ENCODE results near the gene DISC1. TPM values are rescaled to one million over a fixed set of nuclear protein-coding genes. Genes with fewer than 3 reads are reported as not detected.

DISC1 gene
- polyA plus RNA-seq, 1 experiment: 2.3 TPM

DNA sequence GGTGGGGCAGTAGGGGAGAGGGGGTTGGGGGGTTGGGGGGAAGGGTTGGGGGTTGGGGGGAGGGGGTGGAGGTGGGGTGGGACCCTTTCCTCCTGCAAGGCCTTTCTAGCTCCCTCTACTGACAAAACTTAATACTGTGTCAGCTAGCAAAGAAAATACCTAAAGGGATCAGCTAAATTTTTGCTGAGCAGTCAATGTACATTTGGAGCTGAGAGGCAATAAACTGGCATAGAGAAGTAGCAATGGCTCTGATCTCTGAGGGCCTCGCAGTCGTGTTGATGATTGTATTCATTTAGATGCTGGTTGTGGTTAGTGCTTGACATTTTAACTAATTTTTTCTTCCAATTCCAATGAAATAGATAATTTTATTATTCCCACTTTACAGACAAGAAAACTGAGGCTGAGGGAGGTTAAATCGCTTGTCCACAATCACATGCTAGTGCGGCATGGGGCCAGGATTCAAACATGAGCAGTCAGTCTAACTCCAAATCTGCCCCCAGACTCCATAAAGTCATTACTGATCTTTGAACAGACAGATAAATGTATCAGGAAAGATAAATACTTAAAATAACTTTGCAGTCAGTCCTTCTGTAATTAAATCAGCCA is 357.1 kb downstream of the DISC1 start:
- H3K4me3 ChIP-seq (ENCODE audit: low read depth, low read length): no peak overlapping the region
- no peaks in the 10 kb centered on the region for H3K27me3 ChIP-seq (ENCODE audit: control insufficient read depth, insufficient read depth, low read length)
- no peak for DNase-seq (ENCODE audit: low read depth)
- TF ChIP-seq, protein P1, sequence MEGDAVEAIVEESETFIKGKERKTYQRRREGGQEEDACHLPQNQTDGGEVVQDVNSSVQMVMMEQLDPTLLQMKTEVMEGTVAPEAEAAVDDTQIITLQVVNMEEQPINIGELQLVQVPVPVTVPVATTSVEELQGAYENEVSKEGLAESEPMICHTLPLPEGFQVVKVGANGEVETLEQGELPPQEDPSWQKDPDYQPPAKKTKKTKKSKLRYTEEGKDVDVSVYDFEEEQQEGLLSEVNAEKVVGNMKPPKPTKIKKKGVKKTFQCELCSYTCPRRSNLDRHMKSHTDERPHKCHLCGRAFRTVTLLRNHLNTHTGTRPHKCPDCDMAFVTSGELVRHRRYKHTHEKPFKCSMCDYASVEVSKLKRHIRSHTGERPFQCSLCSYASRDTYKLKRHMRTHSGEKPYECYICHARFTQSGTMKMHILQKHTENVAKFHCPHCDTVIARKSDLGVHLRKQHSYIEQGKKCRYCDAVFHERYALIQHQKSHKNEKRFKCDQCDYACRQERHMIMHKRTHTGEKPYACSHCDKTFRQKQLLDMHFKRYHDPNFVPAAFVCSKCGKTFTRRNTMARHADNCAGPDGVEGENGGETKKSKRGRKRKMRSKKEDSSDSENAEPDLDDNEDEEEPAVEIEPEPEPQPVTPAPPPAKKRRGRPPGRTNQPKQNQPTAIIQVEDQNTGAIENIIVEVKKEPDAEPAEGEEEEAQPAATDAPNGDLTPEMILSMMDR (IDR thresholded peaks at IDR 0.05; ENCODE audit: insufficient read depth, low read depth, low read length): no peak
- ChIA-PET POLR2A (no interaction called here), CTCF (interaction anchor here (1.1 kb wide), 1 partner anchor 16 kb away, joined by 4 read pairs; no protein-coding TSS in a partner anchor)
- H3K36me3 ChIP-seq (ENCODE audit: control insufficient read depth, insufficient read depth, low read length): no peaks in the 10 kb centered on the region

DNA sequence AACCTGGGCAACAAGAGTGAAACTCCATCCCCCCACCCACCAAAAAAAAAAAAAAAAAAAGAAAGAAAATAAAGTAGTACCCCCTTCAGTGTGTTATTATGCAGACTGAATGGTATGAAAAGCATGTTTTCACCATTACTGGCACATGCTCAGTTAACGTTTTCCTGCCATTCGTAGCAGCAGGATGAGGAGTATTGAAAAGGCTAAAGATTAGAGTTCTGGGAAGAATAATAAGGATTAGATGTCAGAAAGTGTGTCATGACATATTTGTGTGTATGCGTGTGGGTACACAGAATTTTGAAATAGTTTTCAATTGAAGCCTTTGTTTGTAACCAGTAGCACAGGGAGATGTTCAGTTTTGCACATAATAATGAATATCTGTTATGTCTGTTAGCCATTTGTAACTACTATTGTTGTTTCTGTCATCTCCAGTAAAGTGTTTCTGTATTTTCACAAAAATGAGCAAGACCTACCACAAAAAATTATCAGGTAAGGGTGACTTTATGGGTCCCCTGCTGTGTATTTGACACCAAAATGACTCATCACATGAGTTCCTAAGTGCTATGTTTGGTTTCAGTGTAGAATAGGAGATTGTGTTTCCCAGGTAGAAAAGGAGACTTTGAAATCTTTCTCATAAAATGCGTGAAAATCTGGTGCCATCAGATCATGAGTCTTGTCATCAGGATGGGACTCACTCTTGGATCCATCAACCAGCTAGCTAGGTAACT is 358.9 kb downstream of the DISC1 start:
- no peak overlapping the region for H3K4me3 ChIP-seq (ENCODE audit: low read depth, low read length)
- no peaks in the 10 kb centered on the region for H3K36me3 ChIP-seq (ENCODE audit: control insufficient read depth, insufficient read depth, low read length)
- no peaks in the 10 kb centered on the region for H3K27me3 ChIP-seq (ENCODE audit: control insufficient read depth, insufficient read depth, low read length)
- TF ChIP-seq, protein P1 (IDR thresholded peaks at IDR 0.05; ENCODE audit: insufficient read depth, low read depth, low read length): no peak
- no peak for DNase-seq (ENCODE audit: low read depth)
- ChIA-PET POLR2A (no interaction called here), CTCF (no interaction called here)

DNA sequence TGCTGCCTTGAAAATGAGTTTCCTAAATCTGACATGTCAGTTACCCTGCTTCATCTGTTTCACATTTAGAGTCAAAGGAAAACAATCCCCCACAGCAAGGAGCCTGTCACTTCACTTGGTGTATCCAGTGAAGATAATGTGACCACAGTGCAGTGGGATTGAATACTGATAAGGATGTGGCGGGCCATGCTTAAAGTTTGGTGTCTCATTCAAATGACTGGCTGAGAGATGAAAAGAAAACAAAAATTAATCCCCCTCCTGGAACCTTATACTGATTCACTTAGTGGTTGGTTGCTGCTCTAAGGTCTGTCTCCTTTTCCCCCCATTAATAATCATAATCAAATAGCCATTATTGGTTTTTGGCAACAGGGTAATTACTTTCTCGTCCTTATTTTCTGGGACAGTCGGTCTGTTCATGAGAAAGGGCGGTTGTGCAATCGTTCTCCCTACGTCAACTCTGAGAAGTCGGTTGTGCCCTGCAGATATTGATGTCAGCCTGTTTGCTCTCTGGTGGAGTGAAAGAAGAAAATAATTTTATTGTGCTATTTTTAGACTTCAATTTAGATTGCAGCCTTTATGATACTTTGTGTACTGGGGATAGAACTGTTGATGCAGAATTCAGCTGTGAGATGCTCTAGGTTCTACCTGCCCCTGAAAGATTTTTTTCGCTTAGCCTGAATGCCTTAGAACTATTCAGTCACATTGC is 360.2 kb downstream of the DISC1 start:
- CTCF ChIA-PET: interaction anchor here (1.0 kb wide), 1 partner anchor 22 kb away, joined by 3 read pairs; no protein-coding TSS in a partner anchor
- POLR2A ChIA-PET: no interaction called here
- DNase-seq (ENCODE audit: low read depth): no peak
- TF ChIP-seq, protein P1 (IDR thresholded peaks at IDR 0.05; ENCODE audit: insufficient read depth, low read depth, low read length): no peak
- Histone ChIP-seq H3K36me3 (ENCODE audit: control insufficient read depth, insufficient read depth, low read length) (no peaks in the 10 kb centered on the region), H3K27me3 (ENCODE audit: control insufficient read depth, insufficient read depth, low read length) (no peaks in the 10 kb centered on the region), H3K4me3 (ENCODE audit: low read depth, low read length) (no peak overlapping the region)

DNA sequence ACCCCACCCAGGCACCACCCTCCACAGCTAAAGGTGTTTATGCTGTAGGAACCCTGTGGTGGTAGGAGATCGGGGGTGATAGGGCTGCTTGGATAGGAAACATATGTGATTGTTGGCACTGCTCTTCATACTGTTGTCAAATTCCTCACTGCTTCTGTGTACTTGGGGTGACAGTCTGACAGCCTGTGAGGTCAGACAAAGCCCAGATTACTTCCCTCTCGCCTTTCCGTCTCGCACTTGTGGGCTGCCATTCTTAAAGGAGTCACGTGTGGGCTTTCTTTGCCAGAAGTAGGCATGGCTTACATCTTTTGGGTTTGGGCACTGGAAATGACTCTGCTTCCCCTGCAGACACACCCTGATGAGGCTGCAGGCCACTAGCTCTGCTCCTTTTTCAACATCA is 363.8 kb downstream of the DISC1 start:
- no peak for DNase-seq (ENCODE audit: low read depth)
- Histone ChIP-seq H3K36me3 (ENCODE audit: control insufficient read depth, insufficient read depth, low read length) (no peaks in the 10 kb centered on the region), H3K4me3 (ENCODE audit: low read depth, low read length) (no peak overlapping the region), H3K27me3 (ENCODE audit: control insufficient read depth, insufficient read depth, low read length) (no peaks in the 10 kb centered on the region)
- POLR2A ChIA-PET: no interaction called here
- TF ChIP-seq, protein P1 (IDR thresholded peaks at IDR 0.05; ENCODE audit: insufficient read depth, low read depth, low read length): no peak
- CTCF ChIA-PET: interaction anchor here (1.3 kb wide), 1 partner anchor 9 kb away, joined by 4 read pairs; no protein-coding TSS in a partner anchor

DNA sequence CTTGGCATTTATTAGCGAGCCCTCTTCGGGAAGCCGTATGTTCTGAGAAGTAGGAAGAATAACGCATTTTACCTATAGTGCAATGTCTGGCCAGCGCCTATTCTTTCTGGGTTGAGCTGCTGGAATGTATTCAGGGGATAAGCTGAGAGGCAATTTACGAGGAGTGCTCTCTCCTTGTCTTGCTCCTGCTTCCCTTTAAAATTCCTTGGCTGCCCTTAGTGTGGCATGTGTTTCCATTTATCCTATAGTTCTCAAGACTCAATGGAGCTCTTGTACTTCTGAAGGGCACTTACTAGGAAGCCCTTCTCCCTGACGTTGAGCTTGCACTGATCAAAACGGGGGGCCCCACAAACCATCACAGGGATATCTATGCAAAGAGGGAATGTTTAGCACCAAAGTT is 364.6 kb downstream of the DISC1 start:
- no peaks in the 10 kb centered on the region for H3K36me3 ChIP-seq (ENCODE audit: control insufficient read depth, insufficient read depth, low read length)
- ChIA-PET POLR2A (no interaction called here), CTCF (no interaction called here)
- TF ChIP-seq, protein P1 (IDR thresholded peaks at IDR 0.05; ENCODE audit: insufficient read depth, low read depth, low read length): no peak
- no peak for DNase-seq (ENCODE audit: low read depth)
- H3K27me3 ChIP-seq (ENCODE audit: control insufficient read depth, insufficient read depth, low read length): no peaks in the 10 kb centered on the region
- no peak overlapping the region for H3K4me3 ChIP-seq (ENCODE audit: low read depth, low read length)

Data from BJ (cell line).